ENCODE data around the gene NEDD8. TPM values are rescaled to one million over a fixed set of nuclear protein-coding genes. Genes with fewer than 3 reads are reported as not detected.

NEDD8 gene
- total RNA-seq, 1 donor from 2014 or later, result 191 TPM

DNA sequence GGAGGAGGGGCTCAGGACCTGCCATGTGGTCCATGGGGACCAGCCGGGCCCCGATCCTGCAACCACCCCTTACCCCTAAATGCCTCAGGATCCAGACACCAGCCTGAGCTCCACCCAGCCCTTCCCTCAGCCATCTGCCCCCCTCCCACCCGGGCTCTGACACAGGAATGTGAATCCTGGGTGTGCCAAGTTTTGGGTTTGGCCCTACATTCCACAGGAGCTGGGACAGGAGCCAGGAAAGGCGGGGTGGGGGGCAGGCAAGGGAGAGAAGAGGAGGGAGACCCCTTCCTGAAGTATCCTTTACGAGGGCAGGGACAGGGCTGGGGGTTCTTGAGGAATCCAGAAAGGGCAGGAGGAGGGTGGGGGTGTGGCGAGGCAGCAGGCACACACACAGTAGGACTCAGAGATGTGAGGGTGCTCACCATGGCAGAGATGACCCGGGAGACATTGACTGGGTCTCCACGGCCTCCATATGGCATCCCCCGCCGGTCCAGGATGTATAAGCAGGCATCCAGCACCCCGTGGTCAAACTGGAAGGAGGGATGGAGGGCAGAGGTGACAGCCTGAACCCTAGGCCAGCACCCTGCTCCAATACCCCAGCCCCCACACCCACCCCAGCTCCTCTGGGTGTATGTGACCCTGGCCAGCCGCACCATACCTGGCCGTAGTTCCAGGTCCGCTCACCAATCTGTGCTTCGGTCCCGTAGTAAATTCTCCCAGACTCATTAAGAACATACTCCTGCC, 27.3 kb upstream of the NEDD8 start:
- H3K27me3 Mint-ChIP-seq (ENCODE audit: low read depth), result no peaks in the 10 kb centered on the region
- TF ChIP-seq, protein P1, sequence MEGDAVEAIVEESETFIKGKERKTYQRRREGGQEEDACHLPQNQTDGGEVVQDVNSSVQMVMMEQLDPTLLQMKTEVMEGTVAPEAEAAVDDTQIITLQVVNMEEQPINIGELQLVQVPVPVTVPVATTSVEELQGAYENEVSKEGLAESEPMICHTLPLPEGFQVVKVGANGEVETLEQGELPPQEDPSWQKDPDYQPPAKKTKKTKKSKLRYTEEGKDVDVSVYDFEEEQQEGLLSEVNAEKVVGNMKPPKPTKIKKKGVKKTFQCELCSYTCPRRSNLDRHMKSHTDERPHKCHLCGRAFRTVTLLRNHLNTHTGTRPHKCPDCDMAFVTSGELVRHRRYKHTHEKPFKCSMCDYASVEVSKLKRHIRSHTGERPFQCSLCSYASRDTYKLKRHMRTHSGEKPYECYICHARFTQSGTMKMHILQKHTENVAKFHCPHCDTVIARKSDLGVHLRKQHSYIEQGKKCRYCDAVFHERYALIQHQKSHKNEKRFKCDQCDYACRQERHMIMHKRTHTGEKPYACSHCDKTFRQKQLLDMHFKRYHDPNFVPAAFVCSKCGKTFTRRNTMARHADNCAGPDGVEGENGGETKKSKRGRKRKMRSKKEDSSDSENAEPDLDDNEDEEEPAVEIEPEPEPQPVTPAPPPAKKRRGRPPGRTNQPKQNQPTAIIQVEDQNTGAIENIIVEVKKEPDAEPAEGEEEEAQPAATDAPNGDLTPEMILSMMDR (conservative IDR thresholded peaks at IDR 0.05), result no peak
- H3K9me3 Mint-ChIP-seq, result no peaks in the 10 kb centered on the region
- no peaks in the 10 kb centered on the region for H3K4me1 Mint-ChIP-seq
- H3K36me3 Mint-ChIP-seq (ENCODE audit: low read depth), result no peaks in the 10 kb centered on the region
- no peak overlapping the region for H3K4me3 Mint-ChIP-seq
- no peak overlapping the region for H3K27ac Mint-ChIP-seq (ENCODE audit: unreplicated experiment)
- DNase-seq (ENCODE audit: low read depth, low spot score), result no peak

DNA sequence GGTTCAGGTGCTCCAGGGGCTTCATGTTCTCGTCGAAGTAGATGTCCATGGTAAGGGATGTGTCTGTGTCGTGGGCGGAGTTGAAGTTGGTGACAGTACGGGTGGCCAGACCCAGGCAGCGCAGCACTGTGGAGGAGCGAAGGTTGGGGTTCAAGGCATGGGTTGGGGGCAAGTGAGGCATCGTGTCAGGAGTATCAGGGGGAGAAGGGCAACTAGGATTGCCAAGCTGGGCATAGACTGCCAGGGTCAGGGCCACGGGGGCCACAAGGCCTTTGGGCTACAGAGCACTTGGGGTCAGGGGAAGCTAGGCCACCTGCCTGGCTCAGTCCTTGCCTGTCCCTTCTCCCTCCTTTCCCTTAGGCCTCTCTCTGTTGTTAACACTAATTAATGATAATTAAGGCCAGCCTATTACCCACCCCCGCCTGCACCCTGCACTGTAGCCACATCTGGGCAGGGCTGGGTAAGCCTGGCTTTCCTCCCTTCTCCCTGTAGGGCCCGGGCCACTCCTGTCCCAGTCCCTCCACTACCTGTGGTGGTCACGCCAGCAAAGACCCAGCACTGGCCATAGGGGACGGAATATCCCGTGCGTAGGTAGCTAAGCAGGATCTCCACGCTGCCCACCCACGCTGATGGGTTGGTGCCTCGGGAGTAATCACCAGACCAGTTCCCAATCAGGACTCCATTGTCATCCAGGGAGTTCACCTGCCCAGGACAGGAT, 26.5 kb upstream of the NEDD8 start:
- Mint-ChIP-seq H3K36me3 (ENCODE audit: low read depth) (no peaks in the 10 kb centered on the region), H3K4me3 (no peak overlapping the region), H3K27ac (ENCODE audit: unreplicated experiment) (no peak overlapping the region)

GRCh38 chr14:24258119-24258518, 26.0 kb upstream of the NEDD8 start:
- Mint-ChIP-seq H3K9me3 (no peaks in the 10 kb centered on the region), H3K4me3 (no peak overlapping the region), H3K36me3 (ENCODE audit: low read depth) (no peaks in the 10 kb centered on the region), H3K4me1 (no peaks in the 10 kb centered on the region), H3K27me3 (ENCODE audit: low read depth) (no peaks in the 10 kb centered on the region), H3K27ac (ENCODE audit: unreplicated experiment) (no peak overlapping the region)
- TF ChIP-seq, protein P1 (conservative IDR thresholded peaks at IDR 0.05), result no peak
- no peak for DNase-seq (ENCODE audit: low read depth, low spot score)

More for the DNA sequence above, 26.5 kb upstream of the NEDD8 start:
- Mint-ChIP-seq H3K4me1 (no peaks in the 10 kb centered on the region), H3K27me3 (ENCODE audit: low read depth) (no peaks in the 10 kb centered on the region), H3K9me3 (no peaks in the 10 kb centered on the region)
- no peak for DNase-seq (ENCODE audit: low read depth, low spot score)
- TF ChIP-seq, protein P1 (conservative IDR thresholded peaks at IDR 0.05), result no peak

DNA sequence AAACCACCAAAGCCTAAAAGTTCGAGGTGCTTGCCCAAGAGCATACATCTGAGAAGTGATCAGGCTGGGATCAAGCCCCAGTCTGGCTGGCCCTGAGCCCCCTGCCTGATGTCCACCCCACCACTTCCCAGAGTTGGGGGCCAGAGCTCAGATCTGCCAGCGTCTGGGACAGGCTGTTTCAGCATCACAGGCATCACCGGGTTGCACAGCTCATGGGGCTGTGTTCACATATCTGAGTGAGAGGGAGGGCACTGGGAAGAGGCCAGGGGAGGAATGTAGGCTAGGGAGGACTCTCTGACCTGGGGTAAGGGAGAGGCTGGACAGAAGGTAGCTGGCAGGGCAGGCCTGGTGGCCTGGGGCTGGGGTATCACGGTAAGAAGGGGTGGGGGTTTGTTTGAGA, 24.8 kb upstream of the NEDD8 start:
- no peak for DNase-seq (ENCODE audit: low read depth, low spot score)
- H3K27me3 Mint-ChIP-seq (ENCODE audit: low read depth), result no peaks in the 10 kb centered on the region
- H3K4me1 Mint-ChIP-seq, result no peaks in the 10 kb centered on the region
- TF ChIP-seq, protein P1 (conservative IDR thresholded peaks at IDR 0.05), result no peak
- H3K9me3 Mint-ChIP-seq, result no peaks in the 10 kb centered on the region
- H3K4me3 Mint-ChIP-seq, result no peak overlapping the region
- no peak overlapping the region for H3K27ac Mint-ChIP-seq (ENCODE audit: unreplicated experiment)
- no peaks in the 10 kb centered on the region for H3K36me3 Mint-ChIP-seq (ENCODE audit: low read depth)

DNA sequence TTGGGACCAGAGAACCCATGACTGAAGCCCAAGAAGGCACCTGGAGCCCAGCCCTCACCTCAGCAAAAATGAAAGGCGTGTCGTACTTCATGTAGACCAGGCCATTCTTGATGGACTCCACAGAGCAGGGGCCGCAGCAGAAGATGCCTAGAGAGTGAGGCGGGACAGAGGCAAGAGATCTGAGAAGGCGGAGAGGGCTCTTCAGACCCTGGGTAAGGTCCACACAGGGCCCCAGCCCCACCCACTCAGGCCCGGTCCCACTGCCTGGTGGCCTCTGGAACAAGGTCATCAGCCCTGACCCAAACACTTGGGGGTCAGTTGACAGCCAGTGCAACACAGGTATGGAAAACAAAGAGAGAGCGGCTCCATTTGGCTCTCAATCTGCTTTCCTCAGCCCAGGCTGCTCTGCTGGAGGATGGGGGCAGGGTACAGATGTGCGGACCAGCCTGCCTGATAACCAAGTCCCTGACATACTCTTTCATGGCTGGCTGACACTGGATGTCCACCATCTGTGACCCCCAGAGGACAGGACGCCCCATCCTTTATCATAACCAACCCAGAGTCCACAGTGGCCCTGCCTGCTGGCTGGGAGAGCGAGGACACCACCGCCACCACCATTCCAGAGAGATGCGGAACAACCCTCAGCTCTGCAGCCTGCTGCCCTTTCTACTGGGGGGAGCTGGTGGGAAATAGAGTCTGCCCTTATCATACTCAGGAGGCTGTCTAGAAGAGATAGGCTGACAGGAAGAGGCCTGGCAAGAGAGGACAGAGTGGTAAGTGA, 24.0 kb upstream of the NEDD8 start:
- TF ChIP-seq, protein P1 (conservative IDR thresholded peaks at IDR 0.05), result no peak
- Mint-ChIP-seq H3K27ac (ENCODE audit: unreplicated experiment) (no peak overlapping the region), H3K4me3 (no peak overlapping the region), H3K4me1 (no peaks in the 10 kb centered on the region), H3K9me3 (no peaks in the 10 kb centered on the region), H3K36me3 (ENCODE audit: low read depth) (no peaks in the 10 kb centered on the region), H3K27me3 (ENCODE audit: low read depth) (no peaks in the 10 kb centered on the region)
- no peak for DNase-seq (ENCODE audit: low read depth, low spot score)
